A549 (cell line): ENCODE measurements around the gene NR3C2. TPM values are rescaled to one million over a fixed set of nuclear protein-coding genes. Genes with fewer than 3 reads are reported as not detected.

Experiments used
- ATAC-seq, 2 experiments: fragments of 200-7000 bp in 1 of 2; fragments of >200 bp in 1 of 2; cut with Nextera tagmentation in 1 of 2; cut with Tn5 transposase in 1 of 2; 3 replicates each; pipeline versions ENCODE4 v1.8.0 to v1.9.1; 2018 to 2020; ENCODE audit warnings: mild to moderate bottlenecking in 1 of 2, moderate library complexity in 1 of 2
- CTCF ChIA-PET: fragments of 300-600 bp; sonication (Branson Sonifier 250); formaldehyde crosslinking; extraction: SDS; loops from one replicate; lab custom pipeline; 2021; ENCODE audit warnings: antibody characterized with exemption, inconsistent platforms; lab: Yijun Ruan, JAX
- POLR2A ChIA-PET: fragments of 350-600 bp; formaldehyde crosslinking; extraction: SDS; loops from one replicate; lab custom pipeline; 2021; ENCODE audit warnings: antibody characterized with exemption, inconsistent platforms; lab: Yijun Ruan, JAX
- DNase-seq, 2 experiments: peaks; one replicate each; pipeline versions ENCODE4 v3.0.0 to v3.0.0-alpha.2; 2011 to 2016; ENCODE audit warnings: low read depth in 1 of 2, low spot score in 1 of 2
- FAIRE-seq: peaks from 2 replicates; lab custom pipeline; 2011; peaks lifted over from hg19 to GRCh38; lab: Jason Lieb, UNC
- H3K27ac ChIP-seq, 2 experiments: fragments of >200 bp; sonication (Bioruptor Twin); formaldehyde crosslinking; 3 replicates each; pipeline ENCODE4 v1.5.1; 2016 to 2017
- H3K4me1 ChIP-seq: fragments of >200 bp; sonication (Bioruptor Twin); formaldehyde crosslinking; 3 replicates; pipeline ENCODE4 v1.6.1; 2016
- H3K4me2 ChIP-seq: fragments of >200 bp; sonication (Bioruptor Twin); formaldehyde crosslinking; 3 replicates; pipeline ENCODE4 v1.6.1; 2016
- H3K4me3 ChIP-seq: fragments of >200 bp; sonication (Bioruptor Twin); formaldehyde crosslinking; 3 replicates; pipeline ENCODE4 v1.5.1; 2016
- H3K9me3 ChIP-seq: fragments of >200 bp; sonication (Bioruptor Twin); formaldehyde crosslinking; 3 replicates; pipeline ENCODE4 v1.6.1; 2016
- BCL3 ChIP-seq: fragments of >200 bp; sonication (Bioruptor Twin); formaldehyde crosslinking; IDR thresholded peaks from 3 replicates; pipeline ENCODE4 v1.6.1; 2016
- CBX2 ChIP-seq: fragments of 200-600 bp; sonication (generic); IDR thresholded peaks from 2 replicates; pipeline ENCODE4 v1.6.1; 2016; ENCODE audit warnings: low read depth, mild to moderate bottlenecking, borderline replicate concordance
- CBX8 ChIP-seq: fragments of 200-600 bp; sonication (generic); IDR thresholded peaks from 2 replicates; pipeline ENCODE4 v1.6.1; 2016
- EHMT2 ChIP-seq: fragments of 200-600 bp; sonication (generic); IDR thresholded peaks from 2 replicates; pipeline ENCODE4 v1.6.1; 2016; ENCODE audit warnings: antibody characterized with exemption, low read depth, mild to moderate bottlenecking, moderate library complexity
- FOSL2 ChIP-seq, 2 experiments: fragments of 450-650 bp in 1 of 2; fragments of >200 bp in 1 of 2; sonication (Bioruptor Twin) in 1 of 2; formaldehyde crosslinking; IDR thresholded peaks; 2 replicates each; pipeline versions ENCODE4 v1.5.0 to v1.6.1; 2016 to 2020; ENCODE audit warnings: mild to moderate bottlenecking in 1 of 2, moderate library complexity in 1 of 2
- FOXS1 ChIP-seq: fragments of 250-450 bp; sonication (Bioruptor Pico); IDR thresholded peaks from 2 replicates; pipeline ENCODE4 v1.5.0; 2020; ENCODE audit warnings: mild to moderate bottlenecking, moderate library complexity
- GATA3 ChIP-seq: IDR thresholded peaks from 2 replicates; pipeline ENCODE4 v1.6.1; 2012; ENCODE audit warnings: borderline replicate concordance
- HOXB13 ChIP-seq: fragments of 250-450 bp; sonication (Bioruptor Pico); IDR thresholded peaks from 2 replicates; pipeline ENCODE4 v1.5.0; 2020; ENCODE audit warnings: low read depth, mild to moderate bottlenecking, moderate library complexity
- KDM1A ChIP-seq: fragments of 200-600 bp; sonication (generic); IDR thresholded peaks from 2 replicates; pipeline ENCODE4 v1.6.1; 2016; ENCODE audit warnings: low read depth, mild to moderate bottlenecking
- MAX ChIP-seq: IDR thresholded peaks from 2 replicates; pipeline ENCODE4 v1.6.1; 2012
- MYC ChIP-seq: IDR thresholded peaks from 2 replicates; pipeline ENCODE4 v1.6.1; 2012; ENCODE audit warnings: mild to moderate bottlenecking, inconsistent platforms, low read length, improper control_type of control experiment, borderline replicate concordance
- NFE2L2 ChIP-seq: fragments of 150-350 bp; conservative IDR thresholded peaks from 2 replicates; pipeline ENCODE4 v1.6.1; 2014; ENCODE audit warnings: low read length
- POLR2A ChIP-seq: IDR thresholded peaks from 2 replicates; pipeline ENCODE4 v1.6.1; 2012; ENCODE audit warnings: mild to moderate bottlenecking, low read length
- RAD21 ChIP-seq, 2 experiments: fragments of >200 bp in 1 of 2; sonication (Bioruptor Twin) in 1 of 2; formaldehyde crosslinking in 1 of 2; IDR thresholded peaks in 1 of 2; conservative IDR thresholded peaks in 1 of 2; 2 replicates in 1 of 2; 3 replicates in 1 of 2; pipeline ENCODE4 v1.6.1; 2012 to 2018; ENCODE audit warnings: inconsistent platforms in 1 of 2
- RARB ChIP-seq: fragments of 250-450 bp; sonication (Bioruptor Pico); IDR thresholded peaks from 2 replicates; pipeline ENCODE4 v1.8.0; 2021; ENCODE audit warnings: mild to moderate bottlenecking, moderate library complexity
- RCOR1 ChIP-seq: fragments of 150-350 bp; IDR thresholded peaks from 2 replicates; pipeline ENCODE4 v1.6.1; 2014; ENCODE audit warnings: antibody characterized with exemption, low read length, low read depth
- SMC3 ChIP-seq: fragments of >200 bp; sonication (Bioruptor Twin); formaldehyde crosslinking; IDR thresholded peaks from 3 replicates; pipeline ENCODE4 v1.6.1; 2018; ENCODE audit warnings: inconsistent platforms
- ZC3H11A ChIP-seq: fragments of 450-650 bp; IDR thresholded peaks from 2 replicates; pipeline ENCODE4 v1.6.1; 2014; ENCODE audit warnings: antibody characterized with exemption, mild to moderate bottlenecking
- ZFP36 ChIP-seq: fragments of 450-650 bp; IDR thresholded peaks from 2 replicates; pipeline ENCODE4 v1.6.1; 2014; ENCODE audit warnings: borderline replicate concordance; ENCODE audit not compliant: partially characterized antibody
- ZNF302 ChIP-seq: fragments of 250-450 bp; sonication (Bioruptor Pico); IDR thresholded peaks from 2 replicates; pipeline ENCODE4 v1.9.0; 2021; ENCODE audit warnings: inconsistent platforms, mild to moderate bottlenecking, moderate library complexity
- WGBS: methylation state at CpG from one replicate; pipeline ENCODE4 v1.1.6; 2017; ENCODE audit errors: missing lambda C conversion rate; 5-methylcytosine and 5-hydroxymethylcytosine counted together
- polyA plus RNA-seq, 4 experiments: library from polyadenylated mRNA; depleted of rRNA in 3 of 4; stranded (reverse); fragments of >200 nt; fragmentation: RNase III in 1 of 4; extraction: RNeasy Plus Mini Kit Qiagen cat#74134 plus additional on column Dnase treatment in 1 of 4; gene quantifications; 2 replicates in 3 of 4; 3 replicates in 1 of 4; pipeline ENCODE4 v1.2.3, GENCODE V29; 2011 to 2017
- TF ChIP-seq, protein P1 (sequence below): fragments of 200-600 bp; sonication (generic); IDR thresholded peaks from 2 replicates; pipeline ENCODE4 v1.6.1; 2016; ENCODE audit warnings: antibody characterized with exemption, mild to moderate bottlenecking, moderate library complexity
- TF ChIP-seq, protein P2 (sequence below): IDR thresholded peaks from 2 replicates; pipeline ENCODE4 v1.6.1; 2012; ENCODE audit warnings: low read depth, borderline replicate concordance
- TF ChIP-seq, protein P3 (sequence below): fragments of 450-650 bp; IDR thresholded peaks from 2 replicates; pipeline ENCODE4 v1.6.1; 2014; ENCODE audit warnings: antibody characterized with exemption

Gene NR3C2
- polyA plus RNA-seq, 2 of the 4 experiments (the other 2 are of a cell fraction) = 0.01 to 0.03 TPM

GRCh38 chr4:148248824-148249223 lies 193.4 kb downstream of the NR3C2 start:
- ChIA-PET CTCF (no interaction called here), POLR2A (no interaction called here)
- Histone ChIP-seq H3K4me3 (no peak overlapping the region), H3K4me1 (no peaks in the 10 kb centered on the region), H3K4me2 (no peak overlapping the region), H3K9me3 (no peaks in the 10 kb centered on the region), H3K27ac (no peak overlapping the region)
- DNase-seq (no peak), FAIRE-seq (no peak), ATAC-seq (no peak)
- 23% methylated on average over 4 of the region's 4 CpGs for WGBS
- TF ChIP-seq CBX8 (no peak), HOXB13 (no peak), KDM1A (no peak), RARB (CRISPR knock-in tag) (no peak), ZFP36 (no peak), GATA3 (no peak), RAD21 (conservative IDR thresholded peaks at IDR 0.05 in 1 of 2, IDR thresholded peaks at IDR 0.05 in 1 of 2) (no peak)
- TF ChIP-seq, protein P1, sequence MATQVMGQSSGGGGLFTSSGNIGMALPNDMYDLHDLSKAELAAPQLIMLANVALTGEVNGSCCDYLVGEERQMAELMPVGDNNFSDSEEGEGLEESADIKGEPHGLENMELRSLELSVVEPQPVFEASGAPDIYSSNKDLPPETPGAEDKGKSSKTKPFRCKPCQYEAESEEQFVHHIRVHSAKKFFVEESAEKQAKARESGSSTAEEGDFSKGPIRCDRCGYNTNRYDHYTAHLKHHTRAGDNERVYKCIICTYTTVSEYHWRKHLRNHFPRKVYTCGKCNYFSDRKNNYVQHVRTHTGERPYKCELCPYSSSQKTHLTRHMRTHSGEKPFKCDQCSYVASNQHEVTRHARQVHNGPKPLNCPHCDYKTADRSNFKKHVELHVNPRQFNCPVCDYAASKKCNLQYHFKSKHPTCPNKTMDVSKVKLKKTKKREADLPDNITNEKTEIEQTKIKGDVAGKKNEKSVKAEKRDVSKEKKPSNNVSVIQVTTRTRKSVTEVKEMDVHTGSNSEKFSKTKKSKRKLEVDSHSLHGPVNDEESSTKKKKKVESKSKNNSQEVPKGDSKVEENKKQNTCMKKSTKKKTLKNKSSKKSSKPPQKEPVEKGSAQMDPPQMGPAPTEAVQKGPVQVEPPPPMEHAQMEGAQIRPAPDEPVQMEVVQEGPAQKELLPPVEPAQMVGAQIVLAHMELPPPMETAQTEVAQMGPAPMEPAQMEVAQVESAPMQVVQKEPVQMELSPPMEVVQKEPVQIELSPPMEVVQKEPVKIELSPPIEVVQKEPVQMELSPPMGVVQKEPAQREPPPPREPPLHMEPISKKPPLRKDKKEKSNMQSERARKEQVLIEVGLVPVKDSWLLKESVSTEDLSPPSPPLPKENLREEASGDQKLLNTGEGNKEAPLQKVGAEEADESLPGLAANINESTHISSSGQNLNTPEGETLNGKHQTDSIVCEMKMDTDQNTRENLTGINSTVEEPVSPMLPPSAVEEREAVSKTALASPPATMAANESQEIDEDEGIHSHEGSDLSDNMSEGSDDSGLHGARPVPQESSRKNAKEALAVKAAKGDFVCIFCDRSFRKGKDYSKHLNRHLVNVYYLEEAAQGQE = no peak
- TF ChIP-seq, all 56 proteins: peak for 0

- POLR2A ChIA-PET = no interaction called here
- CTCF ChIA-PET = no interaction called here
- WGBS = 50% methylated on average over 3 of the region's 3 CpGs
- ATAC-seq (no peak), FAIRE-seq (no peak), DNase-seq (no peak)
- no peak for TF ChIP-seq ZFP36
- no peak for TF ChIP-seq MYC
- TF ChIP-seq SMC3 = no peak
- TF ChIP-seq, protein P2, sequence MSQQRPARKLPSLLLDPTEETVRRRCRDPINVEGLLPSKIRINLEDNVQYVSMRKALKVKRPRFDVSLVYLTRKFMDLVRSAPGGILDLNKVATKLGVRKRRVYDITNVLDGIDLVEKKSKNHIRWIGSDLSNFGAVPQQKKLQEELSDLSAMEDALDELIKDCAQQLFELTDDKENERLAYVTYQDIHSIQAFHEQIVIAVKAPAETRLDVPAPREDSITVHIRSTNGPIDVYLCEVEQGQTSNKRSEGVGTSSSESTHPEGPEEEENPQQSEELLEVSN = no peak
- no peak for TF ChIP-seq FOSL2 (IDR thresholded peaks at IDR 0.05)
- TF ChIP-seq FOSL2 (CRISPR knock-in tag; IDR thresholded peaks at IDR 0.05) = no peak
- TF ChIP-seq ZNF302 (CRISPR knock-in tag) = no peak
- TF ChIP-seq KDM1A = no peak
- TF ChIP-seq EHMT2 = no peak
- TF ChIP-seq RCOR1 = no peak
- TF ChIP-seq ZC3H11A = no peak
- TF ChIP-seq FOXS1 (CRISPR knock-in tag) = no peak
- TF ChIP-seq NFE2L2 = no peak
- no peak for TF ChIP-seq POLR2A
- TF ChIP-seq CBX2 = no peak
- no peak for TF ChIP-seq BCL3
- TF ChIP-seq, protein P3, sequence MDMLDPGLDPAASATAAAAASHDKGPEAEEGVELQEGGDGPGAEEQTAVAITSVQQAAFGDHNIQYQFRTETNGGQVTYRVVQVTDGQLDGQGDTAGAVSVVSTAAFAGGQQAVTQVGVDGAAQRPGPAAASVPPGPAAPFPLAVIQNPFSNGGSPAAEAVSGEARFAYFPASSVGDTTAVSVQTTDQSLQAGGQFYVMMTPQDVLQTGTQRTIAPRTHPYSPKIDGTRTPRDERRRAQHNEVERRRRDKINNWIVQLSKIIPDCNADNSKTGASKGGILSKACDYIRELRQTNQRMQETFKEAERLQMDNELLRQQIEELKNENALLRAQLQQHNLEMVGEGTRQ = no peak
- no peak for TF ChIP-seq GATA3
- no peak for TF ChIP-seq MAX
- Histone ChIP-seq H3K4me2 (no peak overlapping the region), H3K4me1 (no peaks in the 10 kb centered on the region), H3K27ac (no peak overlapping the region), H3K9me3 (no peaks in the 10 kb centered on the region), H3K4me3 (no peak overlapping the region)
Observed at GRCh38 chr4:148245015-148245414, 197.2 kb downstream of the NR3C2 start.
